GM12878 (cell line): ENCODE measurements around the gene PSMD11. TPM values are rescaled to one million over a fixed set of nuclear protein-coding genes. Genes with fewer than 3 reads are reported as not detected.

Source experiments
- ATAC-seq: fragments of 200-7000 bp; cut with Tn5 transposase; 3 replicates; pipeline ENCODE4 v1.9.1; 2020; ENCODE audit warnings: mild to moderate bottlenecking, moderate library complexity
- BruUV-seq: library from RNA; stranded (reverse); fragments of 400-500 nt; replicated peaks from 2 replicates; lab custom pipeline; 2021; lab: Mats Ljungman, UMichigan
- CTCF ChIA-PET: fragments of 300-600 bp; sonication (Branson Sonifier 250); formaldehyde crosslinking; extraction: SDS; loops from one replicate; lab custom pipeline; 2021; ENCODE audit warnings: inconsistent platforms; lab: Yijun Ruan, JAX
- POLR2A ChIA-PET: fragments of 350-600 bp; formaldehyde crosslinking; extraction: SDS; loops from one replicate; lab custom pipeline; 2021; ENCODE audit warnings: inconsistent platforms; lab: Charles Lee
- RAD21 ChIA-PET: fragments of 300-600 bp; sonication (Branson Sonifier 250); formaldehyde crosslinking; loops from one replicate; lab custom pipeline; 2023; ENCODE audit warnings: antibody characterized with exemption; ENCODE audit not compliant: unreplicated experiment; lab: Charles Lee
- SMC1A ChIA-PET: fragments of 300-600 bp; sonication (Branson Sonifier 250); formaldehyde crosslinking; loops from one replicate; lab custom pipeline; 2023; ENCODE audit not compliant: unreplicated experiment, uncharacterized antibody; lab: Charles Lee
- DNase-seq: peaks from one replicate; pipeline ENCODE4 v3.0.0-alpha.2; 2011; ENCODE audit warnings: low read depth, low spot score
- FAIRE-seq: peaks from 3 replicates; lab custom pipeline; 2011; peaks lifted over from hg19 to GRCh38; lab: Jason Lieb, UNC
- H2AFZ ChIP-seq: 2 replicates; pipeline ENCODE4 v1.6.0; 2011; ENCODE audit warnings: low read depth, low read length, control low read depth; ENCODE audit not compliant: control insufficient read depth
- H3K27ac ChIP-seq: 2 replicates; pipeline ENCODE4 v1.5.1; 2011; ENCODE audit warnings: control low read depth; ENCODE audit not compliant: control insufficient read depth, insufficient read depth
- H3K27me3 ChIP-seq, 2 experiments: replicated peaks in 1 of 2; 2 replicates each; pipeline versions ENCODE4 v1.6.0 to v1.6.1; 2011; ENCODE audit warnings: low read length in 1 of 2; ENCODE audit not compliant: control insufficient read depth in 2 of 2, insufficient read depth in 2 of 2
- H3K36me3 ChIP-seq, 2 experiments: 2 replicates each; pipeline ENCODE4 v1.5.1; 2011; ENCODE audit warnings: low read length in 1 of 2; ENCODE audit not compliant: control insufficient read depth in 2 of 2, insufficient read depth in 2 of 2
- H3K4me1 ChIP-seq: 2 replicates; pipeline ENCODE4 v1.6.1; 2011; ENCODE audit warnings: mild to moderate bottlenecking, low read length, moderate library complexity, mixed read lengths; ENCODE audit not compliant: control insufficient read depth, insufficient read depth
- H3K4me2 ChIP-seq: 2 replicates; pipeline ENCODE4 v1.6.0; 2011; ENCODE audit warnings: control low read depth; ENCODE audit not compliant: control insufficient read depth, insufficient read depth
- H3K4me3 ChIP-seq: fragments of 200-600 bp; sonication (generic); 2 replicates; pipeline ENCODE4 v1.5.1; 2016
- H3K79me2 ChIP-seq: 2 replicates; pipeline ENCODE4 v1.6.0; 2011; ENCODE audit warnings: low read length; ENCODE audit not compliant: control insufficient read depth, insufficient read depth
- H3K9ac ChIP-seq: 2 replicates; pipeline ENCODE4 v1.8.0; 2011; ENCODE audit warnings: low read length, control low read depth, mixed read lengths; ENCODE audit not compliant: control insufficient read depth, insufficient read depth
- H3K9me3 ChIP-seq: replicated peaks from 3 replicates; pipeline ENCODE4 v1.5.1; 2011; ENCODE audit warnings: mild to moderate bottlenecking, low read length; ENCODE audit not compliant: control insufficient read depth, insufficient read depth
- H4K20me1 ChIP-seq: 2 replicates; pipeline ENCODE4 v1.6.0; 2011; ENCODE audit not compliant: control insufficient read depth, insufficient read depth
- BCL3 ChIP-seq: IDR thresholded peaks from 2 replicates; pipeline ENCODE4 v1.6.1; 2011; ENCODE audit warnings: borderline replicate concordance, low read depth, mild to moderate bottlenecking, moderate library complexity, low read length; ENCODE audit not compliant: insufficient read depth, poor library complexity, severe bottlenecking
- BCLAF1 ChIP-seq: fragments of 450-650 bp; IDR thresholded peaks from 2 replicates; pipeline ENCODE4 v1.6.1; 2017; ENCODE audit warnings: antibody characterized with exemption, mild to moderate bottlenecking, moderate library complexity
- CBX5 ChIP-seq: sonication (generic); IDR thresholded peaks from 2 replicates; pipeline ENCODE4 v1.6.1; 2016; ENCODE audit warnings: low read depth, moderate library complexity, mild to moderate bottlenecking, inconsistent platforms
- EED ChIP-seq: sonication (generic); IDR thresholded peaks from 2 replicates; pipeline ENCODE4 v1.6.1; 2016; ENCODE audit warnings: antibody characterized with exemption, low read depth
- PAX5 ChIP-seq: IDR thresholded peaks from 2 replicates; pipeline ENCODE4 v1.6.1; 2011; ENCODE audit warnings: low read depth, low read length, borderline replicate concordance
- POLR2A ChIP-seq: IDR thresholded peaks from 2 replicates; pipeline ENCODE4 v1.6.1; 2011; ENCODE audit warnings: low read depth, mild to moderate bottlenecking, low read length
- POLR2AphosphoS5 ChIP-seq: IDR thresholded peaks from 2 replicates; pipeline ENCODE4 v1.6.1; 2011; ENCODE audit warnings: mild to moderate bottlenecking, low read length, inconsistent platforms
- RUNX3 ChIP-seq: IDR thresholded peaks from 2 replicates; pipeline ENCODE4 v1.6.1; 2012; ENCODE audit warnings: low read length, inconsistent platforms
- SPI1 ChIP-seq: IDR thresholded peaks from 2 replicates; pipeline ENCODE4 v1.6.1; 2011; ENCODE audit warnings: low read depth, mild to moderate bottlenecking, low read length, moderate library complexity, borderline replicate concordance; ENCODE audit not compliant: insufficient read depth
- WGBS: methylation state at CpG from one replicate; pipeline ENCODE4 v1.1.6; 2016; ENCODE audit warnings: low lambda C conversion rate; ENCODE audit not compliant: insufficient replicate concordance, insufficient coverage; ENCODE audit errors: missing lambda C conversion rate; 5-methylcytosine and 5-hydroxymethylcytosine counted together
- in situ Hi-C: fragments of 300-500 bp; cut with MboI; formaldehyde crosslinking; loops from 9 replicates; pipeline ENCODE4 v1.14.3; 2018; ENCODE audit warnings: mixed read lengths
- intact Hi-C: fragments of 100-400 bp; cut with micrococcal nuclease; formaldehyde crosslinking; loops from one replicate; pipeline ENCODE4 v1.14.2; 2022; ENCODE audit not compliant: unreplicated experiment
- polyA plus RNA-seq, 11 experiments: library from polyadenylated mRNA; depleted of rRNA in 4 of 11; unstranded in 6 of 11; stranded (reverse) in 5 of 11; fragments of >200 nt; fragmentation: Nextera tagmentation in 4 of 11; fragmentation: Illumina TruSeq in 1 of 11; extraction: Ambion mirVana in 4 of 11; extraction: Trizol in 1 of 11; gene quantifications; 1 replicate in 1 of 11; 2 replicates in 10 of 11; pipeline versions ENCODE4 v1.2.1 to v1.2.3, GENCODE V29; 2011 to 2016; ENCODE audit warnings: inconsistent platforms in 2 of 11, missing spikeins in 2 of 11, low read depth in 1 of 11
- total RNA-seq, 4 experiments: library from RNA; depleted of rRNA in 3 of 4; stranded (reverse); fragments of >200 nt in 3 of 4; fragmentation: Illumina TruSeq in 1 of 4; extraction: Trizol in 1 of 4; gene quantifications; 2 replicates each; pipeline versions ENCODE4 v1.2.1 to v1.2.3, GENCODE V29; 2013 to 2021

The PSMD11 gene
- total and polyA plus RNA-seq, 10 of the 15 experiments (the other 5 are each of a cell fraction or from before 2014, with no cell fraction given): 84.1 to 319 (median 120) TPM

DNA sequence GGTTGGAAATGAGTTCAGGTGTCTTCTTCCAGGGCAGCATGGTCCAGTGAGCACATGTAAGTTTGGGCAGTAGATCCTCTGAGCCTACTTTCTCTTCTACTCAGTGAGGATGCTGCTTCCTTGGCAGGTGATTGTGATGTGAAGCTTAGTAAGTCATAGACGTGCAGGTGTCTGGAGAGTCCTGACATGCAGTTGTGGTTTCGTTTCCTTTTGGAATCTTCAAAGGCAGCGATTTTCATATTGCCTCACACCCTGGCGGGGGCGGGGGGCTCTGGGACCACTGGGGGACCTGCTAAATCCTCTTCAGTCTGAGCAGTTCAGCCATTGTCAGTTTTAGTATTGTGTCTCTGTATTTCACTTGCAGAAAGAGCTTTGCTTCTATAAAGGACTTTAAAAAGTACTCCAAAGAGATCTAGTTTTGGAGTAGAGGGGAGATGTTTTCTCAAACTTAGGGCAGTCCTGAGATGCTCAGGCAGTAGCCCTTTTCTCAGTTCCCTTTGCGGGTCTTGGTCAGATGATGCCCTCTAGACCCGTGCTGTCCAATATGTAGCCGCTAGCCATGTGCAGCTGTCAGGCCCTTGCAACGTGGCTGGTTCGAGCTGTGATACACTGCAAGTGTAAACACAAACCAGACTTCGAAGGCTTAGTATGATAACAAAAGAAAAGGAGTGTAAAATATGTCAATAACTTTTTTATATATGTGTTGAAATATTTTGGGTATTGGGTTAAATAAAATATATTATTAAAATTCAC, 38.4 kb downstream of the PSMD11 start:
- POLR2A ChIA-PET: interaction anchor here (1.0 to 2.1 kb wide), 3 partner anchors 19 to 125 kb away, joined by 3 to 7 read pairs (median 3); no protein-coding TSS in a partner anchor
- DNase-seq (no peak), ATAC-seq (no peak), FAIRE-seq (peak; percentile 31)
- H2AFZ ChIP-seq: no peak overlapping the region
- no peak overlapping the region for H3K4me2 ChIP-seq
- TF ChIP-seq SPI1 (0 out of 2 replicates have a peak, but pooled peaks have one; percentile 13), EED (peak; percentile 58), CBX5 (no peak), PAX5 (peak; percentile 9; the same call in 1 of the 2 replicates), RUNX3 (peak; percentile 45), POLR2AphosphoS5 (0 out of 2 replicates have a peak, but pooled peaks have one; percentile 30), BCLAF1 (no peak), POLR2A (no peak), BCL3 (no peak)
- H3K79me2 ChIP-seq: peaks cover 4% of the 10 kb centered on the region
- RAD21 ChIA-PET: interaction anchor here (0.8 to 16.4 kb wide), 19 partner anchors 20 to 516 kb away, joined by 3 to 543 read pairs (median 4); partner anchors contain the start of gene MYO1D
- peaks cover 23 to 26% of the 10 kb centered on the region in 2 experiments for H3K36me3 ChIP-seq
- in situ Hi-C loops: no loop called here
- H3K27me3 ChIP-seq: no peaks in the 10 kb centered on the region
- H4K20me1 ChIP-seq: no peaks in the 10 kb centered on the region
- no peaks in the 10 kb centered on the region for H3K9me3 ChIP-seq
- H3K9ac ChIP-seq: no peak overlapping the region
- intact Hi-C loops: loop anchor here (1.0 to 5.0 kb wide), 4 partner anchors 127 to 395 kb away; partner anchors contain the start of gene MYO1D
- SMC1A ChIA-PET: interaction anchor here (0.9 to 11.9 kb wide), 17 partner anchors 19 to 299 kb away, joined by 3 to 286 read pairs (median 12); no protein-coding TSS in a partner anchor
- CTCF ChIA-PET: interaction anchor here (0.6 to 9.5 kb wide), 33 partner anchors 9 to 516 kb away, joined by 3 to 132 read pairs (median 8); partner anchors contain the start of genes MYO1D and PSMD11
- no TSS peak for BruUV-seq
- H3K4me1 ChIP-seq: peaks cover 4% of the 10 kb centered on the region; the same call in 1 of the 2 replicates
- 49% methylated on average over 11 of the region's 11 CpGs for WGBS
- no peak overlapping the region for H3K4me3 ChIP-seq
- H3K27ac ChIP-seq: no peak overlapping the region
